ENCODE data around the gene DPEP2. TPM values are rescaled to one million over a fixed set of nuclear protein-coding genes. Genes with fewer than 3 reads are reported as not detected.
A peak's percentile ranks its signal among the peaks of the same experiment; 100 is the strongest.

DPEP2 gene
- total and polyA plus RNA-seq, 2 experiments from 2014 or later, result not detected

DNA sequence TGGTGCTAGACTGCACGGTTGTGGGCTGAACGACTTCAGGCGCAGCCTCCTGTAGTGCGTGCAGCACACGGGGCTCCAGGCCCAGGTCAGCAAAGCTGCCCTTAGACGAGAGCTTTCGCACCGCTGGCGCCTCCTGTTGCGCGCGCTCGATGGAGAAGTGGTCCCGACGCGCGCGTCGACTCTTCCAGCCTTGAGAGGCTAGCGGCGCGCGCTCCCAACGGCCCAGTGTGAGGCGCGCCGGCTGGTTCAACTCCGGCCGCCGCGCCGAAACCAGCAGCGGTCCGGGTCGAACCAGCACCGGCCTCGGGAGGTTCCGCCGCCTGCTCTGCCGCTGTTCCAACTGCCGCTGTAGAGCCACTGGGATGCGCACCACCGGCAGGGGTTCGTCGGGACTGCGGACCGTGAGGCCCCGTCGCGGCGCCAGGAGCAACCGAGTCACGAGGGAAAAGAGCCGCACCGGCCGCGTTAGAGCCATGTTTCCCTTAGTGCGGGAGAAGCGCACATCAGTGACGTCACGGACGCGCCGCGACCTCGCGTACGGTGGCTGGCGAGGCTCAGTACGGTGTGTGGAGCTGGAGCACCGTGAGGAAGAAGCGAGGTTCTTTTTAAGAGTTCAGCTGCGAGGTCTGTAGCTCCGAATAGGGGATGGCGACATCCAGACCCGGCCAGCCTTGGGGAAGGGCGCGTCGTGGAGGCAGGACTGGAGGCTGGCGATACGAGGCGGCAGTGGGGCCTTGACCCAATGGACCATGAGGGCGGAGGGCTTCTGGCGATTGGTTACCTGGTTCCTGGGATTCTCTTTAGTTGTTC is 23.6 kb upstream of the DPEP2 start, which contains the start of the genes DDX28 and DUS2:
Gene DDX28 (minus strand): TSS at position 505 of the 810 bp plus-strand sequence. CDS start 30 bp downstream, at position 475.
Gene DUS2 (plus strand): TSS at position 557 of the 810 bp plus-strand sequence. CDS start 14,740 bp downstream, outside the sequence.
- H3K79me2 ChIP-seq, result peaks cover 32% of the 10 kb centered on the region
- H2AFZ ChIP-seq, result peak within 1 kb of the TSS; percentile 97
- H3K4me1 ChIP-seq (ENCODE audit: insufficient read depth), result peaks cover 14% of the 10 kb centered on the region
- 2% methylated on average over 84 of the region's 84 CpGs for WGBS (ENCODE audit: low lambda C conversion rate, missing lambda C conversion rate)
- H3K4me2 ChIP-seq, result peak within 1 kb of the TSS; percentile 93
- peak within 1 kb of the TSS; percentile 88 for H3K4me3 ChIP-seq
- no peaks in the 10 kb centered on the region for H3K27me3 ChIP-seq
- no peaks in the 10 kb centered on the region for H3K9me2 ChIP-seq (replicated peaks; ENCODE audit: insufficient read depth)
- no peaks in the 10 kb centered on the region for H3K36me3 ChIP-seq (replicated peaks; ENCODE audit: insufficient read depth, low read depth)
- H4K20me1 ChIP-seq (ENCODE audit: insufficient read depth, poor library complexity, severe bottlenecking), result no peaks in the 10 kb centered on the region
- peak within 1 kb of the TSS; percentile 93 for H3K27ac ChIP-seq
- DNase-seq (ENCODE audit: low spot score), result peak; percentile 94
- no peaks in the 10 kb centered on the region for H3K9me3 ChIP-seq (ENCODE audit: low read depth)
- TF ChIP-seq, protein P1, sequence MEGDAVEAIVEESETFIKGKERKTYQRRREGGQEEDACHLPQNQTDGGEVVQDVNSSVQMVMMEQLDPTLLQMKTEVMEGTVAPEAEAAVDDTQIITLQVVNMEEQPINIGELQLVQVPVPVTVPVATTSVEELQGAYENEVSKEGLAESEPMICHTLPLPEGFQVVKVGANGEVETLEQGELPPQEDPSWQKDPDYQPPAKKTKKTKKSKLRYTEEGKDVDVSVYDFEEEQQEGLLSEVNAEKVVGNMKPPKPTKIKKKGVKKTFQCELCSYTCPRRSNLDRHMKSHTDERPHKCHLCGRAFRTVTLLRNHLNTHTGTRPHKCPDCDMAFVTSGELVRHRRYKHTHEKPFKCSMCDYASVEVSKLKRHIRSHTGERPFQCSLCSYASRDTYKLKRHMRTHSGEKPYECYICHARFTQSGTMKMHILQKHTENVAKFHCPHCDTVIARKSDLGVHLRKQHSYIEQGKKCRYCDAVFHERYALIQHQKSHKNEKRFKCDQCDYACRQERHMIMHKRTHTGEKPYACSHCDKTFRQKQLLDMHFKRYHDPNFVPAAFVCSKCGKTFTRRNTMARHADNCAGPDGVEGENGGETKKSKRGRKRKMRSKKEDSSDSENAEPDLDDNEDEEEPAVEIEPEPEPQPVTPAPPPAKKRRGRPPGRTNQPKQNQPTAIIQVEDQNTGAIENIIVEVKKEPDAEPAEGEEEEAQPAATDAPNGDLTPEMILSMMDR (IDR thresholded peaks at IDR 0.05; ENCODE audit: poor library complexity), result no peak
- no peak for TF ChIP-seq EZH2phosphoT487 (IDR thresholded peaks at IDR 0.05; ENCODE audit: low read depth, severe bottlenecking, unreplicated experiment)
- TF ChIP-seq EZH2 (IDR thresholded peaks at IDR 0.05; ENCODE audit: borderline replicate concordance), result no peak

DNA sequence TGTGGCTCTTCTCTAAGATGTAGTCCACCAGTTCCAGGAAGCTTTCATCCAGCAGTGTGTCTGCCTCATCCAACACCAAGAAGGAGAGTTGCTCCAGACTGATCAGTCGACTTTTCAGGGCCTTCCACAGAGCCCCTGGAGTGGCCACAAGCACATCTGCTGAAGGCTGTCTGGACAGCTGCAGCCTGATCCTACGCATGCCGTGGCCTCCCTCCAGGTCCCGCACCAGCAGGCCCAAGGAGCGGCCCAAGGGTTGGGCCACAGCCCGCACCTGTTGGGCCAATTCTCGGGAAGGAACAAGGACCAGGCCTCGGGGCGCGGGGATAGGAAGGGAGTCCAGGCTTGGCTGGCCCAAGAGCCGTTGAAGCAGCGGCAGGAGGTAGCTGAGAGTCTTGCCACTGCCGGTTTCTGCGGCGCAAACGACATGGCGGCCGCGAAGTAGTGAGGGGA is 23.0 kb upstream of the DPEP2 start:
- Histone ChIP-seq H4K20me1 (ENCODE audit: insufficient read depth, poor library complexity, severe bottlenecking) (no peaks in the 10 kb centered on the region), H3K9me2 (replicated peaks; ENCODE audit: insufficient read depth) (no peaks in the 10 kb centered on the region), H3K27ac (peak overlapping the region; percentile 93), H3K27me3 (no peaks in the 10 kb centered on the region), H3K36me3 (replicated peaks; ENCODE audit: insufficient read depth, low read depth) (no peaks in the 10 kb centered on the region), H3K9me3 (ENCODE audit: low read depth) (no peaks in the 10 kb centered on the region), H2AFZ (peak overlapping the region; percentile 97), H3K4me2 (peak overlapping the region; percentile 93), H3K79me2 (peaks cover 32% of the 10 kb centered on the region), H3K4me1 (ENCODE audit: insufficient read depth) (peaks cover 14% of the 10 kb centered on the region), H3K4me3 (peak overlapping the region; percentile 88)
- DNase-seq (ENCODE audit: low spot score), result no peak
- no peak for TF ChIP-seq EZH2 (IDR thresholded peaks at IDR 0.05; ENCODE audit: borderline replicate concordance)
- TF ChIP-seq EZH2phosphoT487 (IDR thresholded peaks at IDR 0.05; ENCODE audit: low read depth, severe bottlenecking, unreplicated experiment), result no peak
- TF ChIP-seq, protein P1 (IDR thresholded peaks at IDR 0.05; ENCODE audit: poor library complexity), result no peak
- WGBS (ENCODE audit: low lambda C conversion rate, missing lambda C conversion rate), result 20% methylated on average over 19 of the region's 19 CpGs

DNA sequence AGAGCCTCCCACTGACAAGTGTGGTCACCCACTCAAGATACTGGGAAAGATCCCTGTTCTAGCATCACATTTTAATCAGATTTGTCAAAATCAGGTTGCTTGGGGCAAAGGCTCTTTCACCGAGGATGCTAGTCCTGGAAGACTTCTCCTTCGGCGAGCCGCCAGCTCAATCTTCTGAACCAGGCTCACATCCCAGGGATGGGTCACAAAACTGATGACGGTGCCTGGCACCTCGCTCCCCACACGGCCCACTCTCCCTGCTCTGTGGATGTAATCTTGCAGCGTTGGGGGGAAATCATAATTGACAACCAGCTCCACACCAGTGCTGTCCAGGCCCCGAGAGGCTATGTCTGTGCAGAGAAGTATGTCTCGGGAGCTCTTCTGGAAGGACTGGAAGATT is 22.2 kb upstream of the DPEP2 start:
- H3K79me2 ChIP-seq, result peaks cover 32% of the 10 kb centered on the region
- no peak for DNase-seq (ENCODE audit: low spot score)
- no peak overlapping the region for H3K27ac ChIP-seq
- WGBS (ENCODE audit: low lambda C conversion rate, missing lambda C conversion rate), result 97% methylated on average over 10 of the region's 10 CpGs
- H3K36me3 ChIP-seq (replicated peaks; ENCODE audit: insufficient read depth, low read depth), result no peaks in the 10 kb centered on the region
- no peak overlapping the region for H3K4me3 ChIP-seq
- H3K27me3 ChIP-seq, result no peaks in the 10 kb centered on the region
- TF ChIP-seq EZH2 (IDR thresholded peaks at IDR 0.05; ENCODE audit: borderline replicate concordance), result no peak
- TF ChIP-seq EZH2phosphoT487 (IDR thresholded peaks at IDR 0.05; ENCODE audit: low read depth, severe bottlenecking, unreplicated experiment), result no peak
- TF ChIP-seq, protein P1 (IDR thresholded peaks at IDR 0.05; ENCODE audit: poor library complexity), result no peak
- peaks cover 14% of the 10 kb centered on the region for H3K4me1 ChIP-seq (ENCODE audit: insufficient read depth)
- H3K9me3 ChIP-seq (ENCODE audit: low read depth), result no peaks in the 10 kb centered on the region
- H2AFZ ChIP-seq, result no peak overlapping the region
- H3K9me2 ChIP-seq (replicated peaks; ENCODE audit: insufficient read depth), result no peaks in the 10 kb centered on the region
- H3K4me2 ChIP-seq, result peak overlapping the region; percentile 93
- no peaks in the 10 kb centered on the region for H4K20me1 ChIP-seq (ENCODE audit: insufficient read depth, poor library complexity, severe bottlenecking)

Data from hepatocyte (in vitro differentiated cells).